GM19372 (cell line): Measurements from ENCODE around the gene DSTN.

Source experiments
- ATAC-seq: cut with Tn5 transposase; IDR thresholded peaks from one replicate; pipeline ENCODE4 v1.9.1; 2021; ENCODE audit warnings: mild to moderate bottlenecking, low read depth, moderate library complexity; ENCODE audit not compliant: unreplicated experiment

The DSTN gene

DNA sequence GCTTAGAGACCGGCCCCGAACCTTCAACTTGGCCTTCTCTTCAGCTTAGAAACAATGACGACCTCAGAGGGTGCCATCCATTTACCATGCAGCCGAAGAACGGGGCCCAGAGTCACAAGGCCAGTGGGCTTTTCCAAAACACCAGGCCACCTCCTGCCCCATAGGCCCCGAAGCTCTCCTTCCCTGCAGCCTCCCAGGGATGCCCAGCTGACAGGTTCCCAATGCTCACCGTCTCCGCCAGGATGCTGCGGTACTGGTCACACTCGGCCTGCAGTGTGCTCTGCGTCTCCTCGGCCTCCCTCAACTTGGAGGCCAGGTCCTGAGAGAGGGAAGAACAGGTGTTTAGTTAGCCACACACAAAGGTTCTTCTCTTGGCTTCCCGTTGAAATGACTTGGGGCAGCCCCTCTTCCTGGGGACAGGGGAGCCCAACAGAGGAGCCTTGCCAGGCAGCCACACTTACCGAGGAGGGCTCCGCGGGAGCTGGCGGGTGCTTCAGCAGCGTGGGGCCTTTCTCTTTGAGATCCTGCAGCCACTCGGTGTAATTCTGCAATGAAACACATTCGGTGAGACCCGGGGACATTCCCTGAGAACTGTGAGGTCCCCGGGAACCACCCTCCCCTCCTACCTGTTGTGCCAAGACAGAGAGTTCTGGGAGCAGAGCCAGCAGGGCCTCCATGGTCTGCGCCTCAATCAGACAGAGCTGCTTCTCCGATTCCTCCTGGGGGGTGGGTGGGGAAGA lies 51.5 kb downstream of the DSTN start:
- no peak for ATAC-seq

DNA sequence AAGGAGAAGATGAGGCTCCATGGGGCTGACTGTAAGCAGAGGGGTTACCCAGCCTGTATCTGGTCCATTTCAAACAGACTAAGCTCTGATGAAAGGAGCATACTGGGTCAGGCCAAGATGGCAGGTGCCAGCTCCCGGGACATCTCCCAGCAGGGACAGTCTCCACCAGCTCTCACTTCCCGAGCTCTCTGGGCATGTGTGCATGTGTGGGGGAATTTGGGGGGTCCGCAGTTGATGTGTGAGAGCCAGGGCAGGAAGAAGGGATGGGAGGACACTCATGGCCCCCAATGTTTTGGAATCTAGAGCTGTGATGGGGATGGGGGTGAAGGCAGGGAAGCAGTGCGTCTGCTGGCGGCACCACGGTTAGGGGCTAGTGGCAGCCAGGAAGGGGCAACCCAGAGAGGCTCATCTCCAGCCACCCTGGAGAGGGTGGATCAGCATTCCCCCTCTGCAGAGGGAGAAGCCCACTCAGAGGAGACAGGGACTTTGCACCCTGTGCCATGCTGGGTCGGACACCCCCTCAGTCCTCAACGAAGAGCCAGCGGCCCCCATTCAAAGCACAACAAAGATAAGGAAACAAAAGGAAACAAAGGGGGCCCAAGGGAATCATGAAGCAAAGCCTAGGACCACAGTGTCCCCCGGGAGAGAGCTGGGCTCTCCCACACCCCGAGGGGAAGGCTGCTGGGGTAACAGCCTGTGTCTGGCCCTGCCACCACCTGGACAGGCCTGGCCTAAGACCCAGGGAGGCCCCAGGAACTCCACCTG lies 52.4 kb downstream of the DSTN start:
- no peak for ATAC-seq

DNA sequence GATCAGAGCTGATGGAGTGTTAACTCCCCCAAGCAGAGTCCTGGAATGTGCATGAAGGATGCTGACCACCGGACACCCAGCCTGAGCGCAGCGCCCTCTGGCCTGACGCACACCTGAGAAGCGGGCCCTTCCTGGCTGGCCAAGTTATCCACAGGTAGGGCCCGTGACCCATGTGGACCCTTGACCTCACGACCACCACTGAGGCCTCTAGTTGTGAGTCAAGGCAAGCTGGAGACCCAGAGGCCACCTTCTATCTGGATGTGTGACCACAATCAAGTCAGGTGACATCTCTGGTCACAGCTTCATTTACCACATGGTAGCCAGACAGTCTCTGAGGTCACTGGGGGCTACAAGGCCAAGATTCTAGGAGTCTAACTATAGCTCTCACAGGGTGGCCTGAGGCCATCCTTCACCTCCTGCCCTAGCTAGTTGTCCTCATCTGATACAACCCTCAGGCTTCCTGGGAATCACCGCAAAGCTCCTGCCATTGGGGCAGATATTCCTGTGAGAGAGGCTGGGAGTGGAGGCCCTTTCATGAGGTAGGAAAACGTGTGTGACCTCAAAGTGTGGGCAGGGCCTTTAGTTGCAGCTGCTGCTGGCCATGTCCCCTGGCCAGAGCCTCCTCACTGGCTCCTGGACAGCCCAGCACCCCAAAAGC lies 53.1 kb downstream of the DSTN start:
- no peak for ATAC-seq

DNA sequence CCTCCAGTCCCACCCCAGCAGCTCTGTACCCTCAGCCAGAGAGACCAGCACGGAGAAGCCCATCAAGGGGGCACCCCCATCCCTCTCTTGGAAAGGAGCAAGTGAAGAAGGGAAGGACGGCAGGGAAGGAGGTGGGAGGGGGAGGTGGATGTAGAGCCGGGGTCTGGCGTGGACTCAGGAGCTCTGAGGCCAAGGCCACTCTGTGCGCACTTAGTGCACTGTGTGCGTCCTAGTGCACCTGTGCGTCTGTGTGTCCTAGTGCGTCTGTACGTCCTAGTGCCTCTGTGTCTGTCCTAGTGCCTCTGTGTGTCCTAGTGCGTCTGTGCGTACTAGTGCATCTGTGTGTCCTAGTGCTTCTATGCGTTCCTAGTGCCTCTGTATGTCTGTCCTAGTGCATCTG lies 54.2 kb downstream of the DSTN start:
- no peak for ATAC-seq

DNA sequence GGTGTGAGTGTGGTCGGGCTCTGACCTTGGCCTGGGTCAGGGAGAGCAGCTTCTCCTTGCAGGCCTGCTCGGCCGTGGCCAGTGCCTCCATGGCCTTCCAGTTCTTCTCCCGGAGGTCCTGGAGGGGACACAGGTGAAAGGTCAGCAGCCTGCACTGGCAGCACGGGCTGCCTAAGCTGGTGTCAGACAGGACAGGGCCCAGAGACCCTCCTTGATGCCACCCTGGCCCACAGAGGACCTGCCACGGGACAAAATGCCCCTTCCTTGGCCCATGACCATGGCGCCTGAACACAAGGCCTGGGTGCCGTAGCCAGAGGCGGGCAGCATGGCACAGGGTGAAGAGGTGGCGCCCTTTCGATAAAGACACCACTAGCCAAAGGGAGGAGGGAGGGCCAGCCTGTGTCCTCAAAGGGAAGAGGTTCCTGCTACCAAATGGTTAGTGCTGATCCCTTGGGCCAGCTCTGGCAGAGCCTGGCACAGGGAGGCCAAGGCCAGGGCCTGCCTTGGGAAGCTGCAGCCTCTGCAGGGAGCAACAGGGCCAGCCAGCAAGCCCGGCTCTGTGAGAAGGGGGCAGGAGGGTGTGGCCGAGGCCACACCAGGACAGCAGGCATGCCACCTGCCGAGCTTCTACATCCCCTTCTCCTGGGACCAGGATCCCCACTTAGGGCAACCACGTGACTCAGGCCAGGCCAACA lies 54.8 kb downstream of the DSTN start:
- no peak for ATAC-seq

DNA sequence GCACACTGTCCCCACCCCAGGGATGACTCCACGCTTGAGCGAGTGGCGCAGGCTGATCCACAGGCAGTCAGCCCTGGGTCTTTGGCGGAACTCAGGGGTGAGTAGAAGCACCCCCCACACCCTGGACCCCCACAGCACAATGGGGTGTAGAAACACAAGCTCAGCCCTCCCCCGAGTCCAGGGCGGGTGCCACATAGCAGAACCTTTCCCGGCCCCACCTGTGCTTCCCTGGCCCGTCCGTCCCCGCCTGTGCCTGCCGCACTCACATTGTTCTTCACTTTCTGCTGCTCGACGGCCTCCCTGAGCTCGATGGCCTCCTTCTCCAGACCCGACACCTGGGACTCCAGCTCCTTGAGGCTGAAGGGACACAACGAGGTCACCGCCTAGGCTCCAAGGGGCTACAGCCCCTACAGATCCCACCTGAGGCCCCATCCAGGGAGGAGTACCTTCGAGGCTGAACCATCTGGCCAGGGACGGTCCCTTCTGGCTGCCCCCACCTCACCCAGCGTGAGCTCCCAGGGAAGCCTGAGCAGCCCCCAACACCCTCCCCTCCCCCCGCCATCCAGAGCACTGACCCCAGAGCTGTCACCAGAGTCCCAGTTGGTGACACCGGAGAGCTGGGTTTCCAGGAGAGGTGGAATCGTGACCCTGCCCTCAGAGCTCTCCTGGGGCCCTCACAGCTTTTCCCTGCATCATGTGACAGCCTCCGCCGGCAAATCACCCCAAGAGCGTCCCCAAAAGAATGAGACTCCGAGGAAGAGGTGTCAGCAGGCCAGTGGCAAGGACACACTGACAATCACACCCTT lies 55.6 kb downstream of the DSTN start:
- no peak for ATAC-seq

DNA sequence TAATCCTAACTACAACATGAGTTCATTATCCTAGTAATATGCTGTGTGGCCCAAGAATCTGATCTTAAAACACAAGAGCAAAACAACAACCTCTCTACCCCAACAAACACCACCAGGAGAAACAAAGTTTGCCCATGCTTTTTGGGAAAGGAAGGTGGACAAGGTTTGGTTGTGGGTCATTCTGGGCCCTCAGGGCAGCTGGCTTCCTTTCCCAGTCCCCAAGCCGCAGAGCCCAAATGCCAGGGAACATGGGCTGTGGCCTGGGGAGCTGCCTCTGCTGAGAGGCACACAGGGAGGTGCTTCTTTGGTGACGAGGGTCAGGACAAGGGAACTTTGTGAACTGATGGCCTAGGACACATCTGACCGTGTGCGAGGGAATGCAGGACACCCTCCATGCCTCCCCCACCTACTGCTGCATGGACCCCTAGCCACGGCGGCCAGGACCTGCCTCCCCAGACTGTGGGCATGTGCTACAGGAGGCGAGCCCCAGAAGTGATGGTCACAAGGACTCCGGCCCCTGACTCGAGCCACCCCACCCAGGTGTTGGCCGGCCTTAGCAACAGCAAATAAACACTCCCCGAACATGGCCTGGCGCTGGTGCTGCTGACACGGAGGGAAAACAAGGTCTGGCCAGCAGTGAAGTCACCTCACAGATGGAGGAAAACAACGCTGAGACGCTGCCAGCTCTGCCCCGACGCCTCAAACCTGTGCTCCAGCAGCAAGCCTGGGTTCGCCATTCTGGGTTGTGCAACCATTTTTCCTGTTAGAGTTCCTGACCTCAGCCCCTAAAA lies 56.5 kb downstream of the DSTN start:
- no peak for ATAC-seq

DNA sequence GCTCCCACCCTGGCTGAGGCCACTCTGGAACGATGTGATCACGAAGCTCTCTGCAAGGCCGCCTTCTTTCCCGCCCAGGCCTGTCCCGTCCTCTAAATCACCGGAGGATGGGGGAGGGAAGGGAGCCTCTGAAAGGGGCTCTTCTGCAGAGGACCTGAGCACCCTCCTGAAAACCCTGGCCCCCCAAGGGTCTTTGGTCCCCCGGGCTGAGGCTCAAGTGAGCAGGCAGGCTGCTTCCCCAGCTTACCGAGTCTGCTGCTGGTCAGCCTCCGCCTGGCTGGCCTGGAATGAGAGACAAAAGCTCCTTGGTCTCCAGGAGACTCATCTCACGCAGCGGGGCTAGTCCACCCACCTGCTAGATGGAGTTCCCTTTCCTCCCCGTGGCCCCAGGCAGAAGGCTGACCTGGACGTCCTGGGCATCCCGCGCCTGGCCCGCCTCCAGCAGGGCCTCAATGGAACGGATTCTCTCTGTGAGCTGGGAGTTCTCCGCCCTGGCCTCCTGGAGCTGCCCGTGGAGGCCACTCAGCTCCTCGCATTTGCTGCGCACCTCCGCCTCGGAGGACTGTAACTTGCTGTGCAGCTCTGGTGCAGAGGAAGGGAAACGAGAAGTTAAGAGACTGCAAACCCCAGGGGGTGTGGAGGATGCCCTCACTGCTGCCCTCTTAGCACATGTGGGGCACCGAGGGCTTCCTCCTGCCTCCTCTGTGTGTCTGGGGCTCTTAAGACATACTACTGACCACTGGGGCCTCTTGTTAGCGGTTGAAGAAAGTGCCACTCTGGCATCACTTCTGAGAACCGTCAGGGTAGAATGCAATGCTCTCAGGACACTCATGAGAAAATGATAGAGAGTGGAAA lies 57.5 kb downstream of the DSTN start:
- no peak for ATAC-seq

DNA sequence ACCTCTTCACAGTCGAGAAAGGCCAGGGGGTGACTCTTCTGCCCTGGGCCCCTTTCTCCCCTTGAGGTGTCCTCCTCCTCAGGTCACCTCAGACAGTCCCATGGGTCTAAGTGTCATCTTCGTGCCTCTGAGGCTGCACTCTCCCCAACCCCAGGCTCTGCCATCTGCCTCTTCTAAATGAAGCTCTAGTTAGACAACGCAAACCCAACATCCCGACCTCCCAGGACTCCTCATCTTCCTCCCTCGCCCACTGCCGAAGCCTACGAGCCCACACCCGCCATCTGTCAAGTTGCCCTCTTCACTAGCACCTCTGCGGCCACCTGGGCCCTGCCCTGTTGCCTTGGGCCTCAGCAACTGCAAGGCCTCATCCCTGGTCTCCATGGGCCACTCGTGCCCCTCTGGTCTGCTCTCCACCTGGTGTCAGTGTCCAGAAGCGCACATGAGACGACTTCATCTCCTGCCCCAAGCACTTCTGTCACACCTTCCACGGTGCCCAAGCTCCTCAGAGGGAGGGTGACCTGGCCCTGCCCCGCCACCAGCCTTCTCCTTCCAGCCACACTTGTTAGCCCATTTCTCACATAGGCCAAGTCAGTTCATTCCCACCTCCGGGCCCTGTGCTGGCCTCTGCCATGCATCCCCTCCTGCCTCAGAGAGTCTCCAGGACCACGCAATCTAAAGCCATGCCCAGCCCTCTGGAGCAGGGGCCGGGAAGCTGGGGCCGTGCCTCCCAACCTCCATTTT lies 58.4 kb downstream of the DSTN start:
- ATAC-seq = no peak

DNA sequence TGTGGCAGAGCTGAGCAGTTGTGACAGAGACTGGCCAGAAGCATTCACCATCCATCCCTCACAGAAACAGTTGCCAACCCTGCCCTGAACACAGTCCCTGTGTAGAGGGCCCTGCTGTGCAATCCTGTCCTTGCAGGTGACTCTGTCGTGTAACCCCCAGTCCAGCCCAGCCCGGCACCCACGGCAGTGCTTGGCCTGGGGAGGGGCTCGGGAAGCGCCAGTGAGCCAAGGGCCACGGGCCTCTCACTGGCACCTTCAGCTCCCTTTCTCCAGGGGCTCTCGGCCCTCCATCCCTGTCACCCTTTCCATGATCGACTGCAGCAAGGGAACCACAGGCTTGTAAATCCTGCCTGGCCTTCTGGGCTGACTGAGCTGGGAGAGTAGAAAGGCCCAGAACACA lies 59.1 kb downstream of the DSTN start:
- ATAC-seq = no peak

DNA sequence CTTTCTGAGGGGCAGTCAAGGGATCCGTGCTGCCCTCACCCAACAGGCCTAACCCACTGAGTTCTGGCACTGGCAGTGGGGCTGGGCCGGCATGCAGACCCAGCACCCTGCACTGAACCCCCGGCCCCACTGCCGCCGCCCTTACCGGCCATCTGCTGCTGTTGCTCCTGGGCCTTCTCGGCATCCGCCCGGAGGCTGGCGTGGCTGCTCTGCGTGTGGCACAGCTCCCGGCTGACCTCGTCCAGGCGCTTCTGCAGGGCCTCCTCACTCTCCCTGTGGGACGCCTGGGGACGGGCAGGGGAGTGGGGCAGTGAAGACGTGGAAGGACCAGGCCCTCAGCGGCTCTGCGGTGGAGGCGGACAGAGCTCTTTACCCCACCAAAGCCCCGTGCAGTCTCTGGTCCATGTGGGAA lies 59.8 kb downstream of the DSTN start:
- no peak for ATAC-seq

DNA sequence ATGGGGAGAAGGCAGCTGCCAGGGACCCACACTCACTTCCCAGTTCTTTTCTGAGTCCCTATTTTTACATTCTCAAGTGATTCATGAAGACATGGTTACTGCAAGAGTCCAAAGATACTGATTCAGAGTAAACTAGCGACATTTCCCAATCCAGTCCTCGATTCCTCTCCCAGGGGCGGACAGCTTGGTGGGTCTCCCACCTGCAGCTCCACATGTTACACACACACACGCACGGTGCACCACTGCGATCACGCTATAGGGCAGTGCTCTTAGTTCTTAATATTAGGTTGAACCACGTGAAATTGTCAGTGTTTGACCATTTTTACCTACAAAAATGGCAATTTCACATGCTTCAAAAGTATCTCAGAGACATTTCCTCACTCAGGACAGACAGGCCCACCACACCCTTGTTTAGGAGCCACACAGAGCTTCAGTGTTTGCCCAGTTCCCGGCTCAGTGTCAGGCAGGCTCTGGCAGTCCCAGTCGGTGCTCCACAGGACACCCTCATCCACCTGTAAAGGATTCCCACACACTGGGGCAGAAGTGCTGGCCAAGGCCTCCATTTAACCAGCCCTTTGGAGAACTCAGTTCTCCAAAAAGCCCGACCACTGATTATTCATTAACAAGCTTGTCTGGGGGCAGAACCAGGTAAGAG lies 60.4 kb downstream of the DSTN start:
- no peak for ATAC-seq

DNA sequence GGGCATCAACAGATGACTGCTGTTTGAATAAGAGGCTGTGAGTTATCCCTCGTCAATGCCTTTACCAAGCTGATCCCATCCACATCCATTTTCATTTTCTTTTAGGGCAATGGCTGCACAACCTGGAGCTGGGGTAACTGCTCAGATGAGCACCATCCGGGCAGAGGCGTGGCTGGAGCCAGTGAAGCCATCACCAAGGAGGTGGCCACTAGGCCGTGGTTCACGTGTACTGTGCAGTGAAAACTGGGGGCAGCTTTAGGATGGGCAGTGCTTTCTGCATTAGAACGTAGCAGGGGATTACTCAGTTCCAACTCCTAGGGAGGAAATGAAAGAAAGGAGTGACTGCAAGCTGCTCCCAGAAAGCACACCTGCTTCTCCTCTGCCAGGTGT lies 60.9 kb downstream of the DSTN start:
- ATAC-seq = no peak

DNA sequence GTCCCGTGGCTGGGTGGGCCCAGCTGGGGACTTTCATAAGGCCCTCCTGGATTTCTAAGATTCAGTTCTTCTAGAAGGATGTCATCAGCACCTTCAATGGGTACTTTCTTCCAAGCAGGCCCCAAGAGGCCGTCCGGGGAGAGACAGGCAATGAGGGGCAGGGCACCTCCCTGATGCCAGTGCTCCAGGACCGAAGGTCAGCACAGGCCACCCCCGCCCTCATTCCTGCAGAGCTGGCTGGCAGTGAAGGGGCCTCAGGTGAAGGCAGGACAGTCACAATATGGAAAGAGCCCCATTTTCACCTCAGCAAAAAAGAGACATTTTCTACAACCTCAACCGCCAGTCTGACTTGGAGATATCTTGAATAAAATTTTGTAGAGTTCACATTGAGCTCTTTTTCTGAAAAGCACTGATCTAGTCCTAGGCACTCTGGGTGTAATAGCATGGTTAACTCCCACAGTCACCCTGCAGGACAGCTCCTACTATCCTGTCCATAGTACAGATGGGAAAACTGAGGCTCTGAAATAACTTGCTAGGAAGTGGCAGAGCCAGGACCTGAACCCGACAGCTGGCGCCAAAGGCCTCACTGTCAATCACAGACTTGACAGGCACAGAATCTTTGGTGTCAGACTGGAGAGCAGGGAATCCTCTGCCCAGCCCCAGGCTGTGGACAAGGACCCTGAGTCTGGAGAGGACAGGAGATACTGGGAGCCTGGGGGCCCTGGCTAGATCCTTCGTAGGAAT lies 61.9 kb downstream of the DSTN start:
- ATAC-seq = no peak

DNA sequence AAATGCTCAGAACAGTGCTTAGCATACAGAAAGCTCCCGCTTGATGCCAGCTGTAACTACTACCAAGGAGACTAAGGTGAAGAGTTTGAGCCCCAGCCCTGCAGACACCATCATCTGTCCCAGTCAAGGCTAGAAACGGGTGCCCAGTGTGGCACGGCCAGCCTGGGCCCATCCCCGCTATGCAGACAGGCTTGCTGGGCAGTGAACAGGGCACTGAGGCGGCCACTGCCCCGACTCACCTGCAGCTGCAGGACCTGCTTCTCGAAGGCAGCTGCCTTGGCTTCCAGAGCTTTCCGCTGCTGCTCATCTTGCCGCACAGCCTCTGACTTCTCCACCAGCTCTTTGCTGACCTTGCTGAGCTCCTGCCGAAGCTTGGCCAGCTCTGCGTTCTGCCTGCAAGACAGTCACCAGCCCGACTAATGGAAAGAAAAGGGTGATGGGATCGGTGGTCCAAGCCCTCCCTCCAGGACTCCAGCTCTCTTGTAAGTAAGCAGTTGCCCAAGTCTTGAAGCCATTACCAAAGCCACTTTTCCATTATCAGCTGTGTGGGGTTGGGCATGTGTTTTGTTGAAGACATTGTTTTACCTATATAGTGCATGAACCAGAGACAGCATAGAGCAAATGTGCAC lies 63.5 kb downstream of the DSTN start:
- no peak for ATAC-seq

DNA sequence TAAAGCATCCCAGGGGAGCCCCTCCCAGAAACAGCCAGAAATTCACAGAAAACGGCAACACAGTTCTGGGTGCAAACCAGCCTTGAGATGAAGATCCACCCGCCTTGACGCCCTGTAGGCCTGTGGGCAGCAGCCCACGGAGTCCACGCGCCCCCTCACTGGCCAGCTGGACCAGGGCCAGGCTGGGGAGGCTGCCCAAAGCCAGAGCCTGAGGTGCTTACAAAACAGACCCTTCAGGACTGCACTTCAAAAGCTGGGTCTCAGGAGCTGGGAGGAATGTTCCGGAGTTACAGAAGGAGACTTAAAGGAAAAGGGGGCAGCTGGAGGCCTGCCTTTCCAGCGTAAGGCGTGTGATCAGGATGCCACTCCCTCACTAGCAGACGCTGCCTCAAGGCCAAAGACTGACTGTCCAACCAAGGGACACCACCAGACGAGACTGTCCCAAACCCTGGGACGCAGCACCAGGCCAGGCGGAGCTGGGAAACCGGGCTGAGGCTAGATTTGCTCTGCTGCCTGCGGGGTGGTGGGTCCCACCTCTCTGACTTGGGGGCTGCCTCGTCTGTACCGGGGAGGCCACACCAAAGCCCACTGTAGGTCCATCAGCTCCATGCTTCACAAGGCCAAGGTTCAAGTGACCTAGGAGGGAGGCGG lies 64.1 kb downstream of the DSTN start:
- no peak for ATAC-seq
